K562 (cell line): ENCODE results near the gene ACVR1C.

Source experiments
- BMI1 ChIP-seq: fragments of 150-350 bp; IDR thresholded peaks from 2 replicates; pipeline ENCODE4 v1.6.1; 2014; ENCODE audit warnings: low read length
- MCM5 ChIP-seq: fragments of 450-650 bp; IDR thresholded peaks from 2 replicates; pipeline ENCODE4 v1.6.1; 2016; ENCODE audit warnings: low read depth
- POLR2G ChIP-seq: fragments of 200-400 bp; formaldehyde crosslinking; IDR thresholded peaks from 2 replicates; pipeline ENCODE4 v1.6.1; 2017; ENCODE audit warnings: low read depth, mild to moderate bottlenecking, antibody characterized with exemption, low read length, moderate library complexity
- ZBTB17 ChIP-seq: fragments of 450-650 bp; formaldehyde crosslinking; IDR thresholded peaks from 2 replicates; pipeline ENCODE4 v1.4.0; 2020; ENCODE audit warnings: mild to moderate bottlenecking
- ZNF121 ChIP-seq: sonication (generic); formaldehyde crosslinking; conservative IDR thresholded peaks from 2 replicates; pipeline ENCODE4 v1.8.0; 2022; ENCODE audit warnings: missing genetic modification reagents
- ZNF76 ChIP-seq: fragments of 250-450 bp; sonication (Bioruptor Pico); IDR thresholded peaks from 2 replicates; pipeline ENCODE4 v1.4.0; 2020; ENCODE audit warnings: mild to moderate bottlenecking, moderate library complexity, borderline replicate concordance
- TF ChIP-seq, protein P1 (sequence below), 3 experiments: IDR thresholded peaks in 2 of 3; conservative IDR thresholded peaks in 1 of 3; 2 replicates each; pipeline ENCODE4 v1.5.1; 2011 to 2012; ENCODE audit warnings: low read length in 3 of 3, mild to moderate bottlenecking in 3 of 3, control low read depth in 2 of 3, improper control_type of control experiment in 1 of 3, inconsistent platforms in 1 of 3, low read depth in 1 of 3, mixed read lengths in 1 of 3, moderate library complexity in 1 of 3; ENCODE audit not compliant: insufficient read depth in 2 of 3

DNA sequence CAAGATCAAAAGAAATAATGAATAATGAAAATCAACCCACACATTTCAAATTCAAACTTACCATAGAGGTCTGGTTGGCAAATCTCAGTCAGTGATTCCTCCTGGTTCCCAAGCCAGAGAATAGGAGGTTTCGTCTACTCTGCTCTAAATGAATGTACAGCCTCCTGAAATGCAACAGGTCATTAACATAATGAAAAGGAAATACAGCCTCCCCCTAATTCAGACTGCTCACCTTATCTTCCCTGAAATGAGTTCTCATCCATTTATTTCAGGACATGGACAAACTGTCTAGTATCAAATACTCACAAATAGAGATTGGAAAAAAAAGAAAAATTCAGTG is 141.4 kb downstream of the ACVR1C start:
- TF ChIP-seq BMI1: no peak
- no peak for TF ChIP-seq POLR2G
- no peak for TF ChIP-seq MCM5
- no peak for TF ChIP-seq ZNF121 (CRISPR knock-in tag)
- TF ChIP-seq, protein P1, sequence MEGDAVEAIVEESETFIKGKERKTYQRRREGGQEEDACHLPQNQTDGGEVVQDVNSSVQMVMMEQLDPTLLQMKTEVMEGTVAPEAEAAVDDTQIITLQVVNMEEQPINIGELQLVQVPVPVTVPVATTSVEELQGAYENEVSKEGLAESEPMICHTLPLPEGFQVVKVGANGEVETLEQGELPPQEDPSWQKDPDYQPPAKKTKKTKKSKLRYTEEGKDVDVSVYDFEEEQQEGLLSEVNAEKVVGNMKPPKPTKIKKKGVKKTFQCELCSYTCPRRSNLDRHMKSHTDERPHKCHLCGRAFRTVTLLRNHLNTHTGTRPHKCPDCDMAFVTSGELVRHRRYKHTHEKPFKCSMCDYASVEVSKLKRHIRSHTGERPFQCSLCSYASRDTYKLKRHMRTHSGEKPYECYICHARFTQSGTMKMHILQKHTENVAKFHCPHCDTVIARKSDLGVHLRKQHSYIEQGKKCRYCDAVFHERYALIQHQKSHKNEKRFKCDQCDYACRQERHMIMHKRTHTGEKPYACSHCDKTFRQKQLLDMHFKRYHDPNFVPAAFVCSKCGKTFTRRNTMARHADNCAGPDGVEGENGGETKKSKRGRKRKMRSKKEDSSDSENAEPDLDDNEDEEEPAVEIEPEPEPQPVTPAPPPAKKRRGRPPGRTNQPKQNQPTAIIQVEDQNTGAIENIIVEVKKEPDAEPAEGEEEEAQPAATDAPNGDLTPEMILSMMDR (IDR thresholded peaks at IDR 0.05 in 2 of 3, conservative IDR thresholded peaks at IDR 0.05 in 1 of 3; ENCODE audit: insufficient read depth in 2 of 3, low read depth in 1 of 3, low read length in 3 of 3): no peak
- TF ChIP-seq ZBTB17 (CRISPR knock-in tag): no peak
- TF ChIP-seq ZNF76 (CRISPR knock-in tag): no peak
